ENCODE data around the gene DHX16. TPM values are rescaled to one million over a fixed set of nuclear protein-coding genes. Genes with fewer than 3 reads are reported as not detected.

DHX16 gene
- total RNA-seq, 1 donor from 2014 or later = 17.6 TPM

DNA sequence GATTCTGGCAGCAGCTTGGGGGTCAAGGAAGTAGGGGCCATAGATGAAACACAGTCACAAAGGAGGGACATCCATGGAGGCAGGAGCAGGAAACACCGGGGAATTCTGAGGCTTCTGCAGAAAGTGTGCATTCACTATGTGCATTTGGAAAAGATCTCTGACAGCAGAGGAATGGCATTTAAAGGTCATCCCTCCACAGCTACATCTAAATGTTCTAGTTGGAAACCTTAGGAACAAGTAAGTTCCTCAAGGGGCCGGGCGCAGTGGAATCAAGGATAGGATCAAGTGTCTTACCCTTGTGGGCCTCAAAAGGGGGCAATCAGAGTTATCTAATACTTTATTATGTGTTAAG, 17.1 kb downstream of the DHX16 start:
- H3K4me3 Mint-ChIP-seq = no peak overlapping the region
- H3K36me3 ChIP-seq = no peaks in the 10 kb centered on the region
- H3K36me3 Mint-ChIP-seq = peaks cover 35% of the 10 kb centered on the region
- H3K27me3 Mint-ChIP-seq (ENCODE audit: insufficient read depth, low read depth) = no peaks in the 10 kb centered on the region
- no peaks in the 10 kb centered on the region for H4K20me1 ChIP-seq (ENCODE audit: low read depth)
- H3K4me1 Mint-ChIP-seq = no peaks in the 10 kb centered on the region
- no peak overlapping the region for H3K9ac ChIP-seq
- H3F3A ChIP-seq (ENCODE audit: low read depth) = no peaks in the 10 kb centered on the region
- H2AFZ ChIP-seq (replicated peaks) = no peak overlapping the region
- TF ChIP-seq, protein P1, sequence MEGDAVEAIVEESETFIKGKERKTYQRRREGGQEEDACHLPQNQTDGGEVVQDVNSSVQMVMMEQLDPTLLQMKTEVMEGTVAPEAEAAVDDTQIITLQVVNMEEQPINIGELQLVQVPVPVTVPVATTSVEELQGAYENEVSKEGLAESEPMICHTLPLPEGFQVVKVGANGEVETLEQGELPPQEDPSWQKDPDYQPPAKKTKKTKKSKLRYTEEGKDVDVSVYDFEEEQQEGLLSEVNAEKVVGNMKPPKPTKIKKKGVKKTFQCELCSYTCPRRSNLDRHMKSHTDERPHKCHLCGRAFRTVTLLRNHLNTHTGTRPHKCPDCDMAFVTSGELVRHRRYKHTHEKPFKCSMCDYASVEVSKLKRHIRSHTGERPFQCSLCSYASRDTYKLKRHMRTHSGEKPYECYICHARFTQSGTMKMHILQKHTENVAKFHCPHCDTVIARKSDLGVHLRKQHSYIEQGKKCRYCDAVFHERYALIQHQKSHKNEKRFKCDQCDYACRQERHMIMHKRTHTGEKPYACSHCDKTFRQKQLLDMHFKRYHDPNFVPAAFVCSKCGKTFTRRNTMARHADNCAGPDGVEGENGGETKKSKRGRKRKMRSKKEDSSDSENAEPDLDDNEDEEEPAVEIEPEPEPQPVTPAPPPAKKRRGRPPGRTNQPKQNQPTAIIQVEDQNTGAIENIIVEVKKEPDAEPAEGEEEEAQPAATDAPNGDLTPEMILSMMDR (IDR thresholded peaks at IDR 0.05) = no peak
- TF ChIP-seq EZH2 (IDR thresholded peaks at IDR 0.05) (no peak), EZH2phosphoT487 (IDR thresholded peaks at IDR 0.05) (no peak)
- H3K4me1 ChIP-seq = no peaks in the 10 kb centered on the region
- H3K9me3 ChIP-seq (ENCODE audit: low read depth) = no peaks in the 10 kb centered on the region
- no peak overlapping the region for H3K27ac Mint-ChIP-seq
- no peaks in the 10 kb centered on the region for H3K9me3 Mint-ChIP-seq
- no peaks in the 10 kb centered on the region for H3K27me3 ChIP-seq
- H3K79me2 ChIP-seq (ENCODE audit: low read depth) = no peaks in the 10 kb centered on the region
- no peak overlapping the region for H3K4me2 ChIP-seq
- DNase-seq (ENCODE audit: low spot score) = no peak
- no peak overlapping the region for H3K27ac ChIP-seq
- H3K4me3 ChIP-seq = no peak overlapping the region

DNA sequence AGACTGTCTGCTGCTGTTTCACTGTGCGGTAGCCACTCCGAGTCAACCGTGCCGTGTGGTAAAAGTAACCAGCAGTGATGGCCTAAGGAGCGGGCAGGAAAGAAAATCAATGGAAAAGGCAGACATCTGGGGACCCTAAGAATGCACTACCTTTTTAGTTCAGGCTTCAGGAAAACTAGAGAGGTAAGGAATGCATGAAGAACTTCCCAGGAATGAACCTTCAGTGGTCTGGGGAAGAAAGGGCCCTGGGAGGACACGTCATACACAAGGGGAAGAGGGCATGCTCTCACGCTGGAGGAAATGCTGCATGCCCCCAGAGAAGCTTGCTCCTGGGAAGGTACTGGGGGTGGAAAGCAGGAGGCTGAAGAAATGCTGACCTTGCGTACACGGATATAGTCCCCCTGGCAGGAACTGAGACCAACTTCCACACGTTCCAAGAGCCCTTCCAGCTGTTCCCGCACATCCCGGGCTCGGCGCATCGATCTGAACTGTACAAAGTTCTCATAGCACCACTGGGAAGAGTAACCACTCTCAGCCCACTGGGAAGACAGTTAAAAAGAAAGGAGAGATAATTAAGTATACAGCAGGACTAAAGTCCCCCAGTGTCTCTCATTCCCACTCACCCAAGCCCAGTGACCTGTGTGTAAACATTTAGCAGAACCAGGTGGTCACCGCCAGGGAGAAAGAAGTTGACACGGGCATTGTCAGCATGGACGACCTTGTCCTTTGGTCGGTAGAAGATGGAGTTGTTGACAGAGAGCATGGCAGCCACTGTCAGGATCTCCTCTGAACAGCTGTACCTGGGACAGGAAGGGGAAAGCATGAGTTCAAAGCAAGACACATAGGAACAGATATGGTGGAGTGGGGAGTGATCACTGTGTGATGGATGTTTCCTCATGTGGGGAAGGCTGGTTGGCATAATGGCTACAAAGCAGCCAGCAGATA, 17.7 kb downstream of the DHX16 start:
- Histone ChIP-seq H3F3A (ENCODE audit: low read depth) (no peaks in the 10 kb centered on the region), H3K27ac (no peak overlapping the region), H2AFZ (replicated peaks) (no peak overlapping the region), H3K4me2 (no peak overlapping the region), H4K20me1 (ENCODE audit: low read depth) (no peaks in the 10 kb centered on the region), H3K4me3 (no peak overlapping the region), H3K9ac (no peak overlapping the region), H3K9me3 (ENCODE audit: low read depth) (no peaks in the 10 kb centered on the region), H3K36me3 (no peaks in the 10 kb centered on the region), H3K27me3 (no peaks in the 10 kb centered on the region), H3K4me1 (no peaks in the 10 kb centered on the region), H3K79me2 (ENCODE audit: low read depth) (no peaks in the 10 kb centered on the region)
- H3K36me3 Mint-ChIP-seq = peaks cover 32% of the 10 kb centered on the region
- H3K27ac Mint-ChIP-seq = no peak overlapping the region
- H3K27me3 Mint-ChIP-seq (ENCODE audit: insufficient read depth, low read depth) = peaks cover 3% of the 10 kb centered on the region
- H3K4me1 Mint-ChIP-seq = no peaks in the 10 kb centered on the region
- no peaks in the 10 kb centered on the region for H3K9me3 Mint-ChIP-seq
- DNase-seq (ENCODE audit: low spot score) = no peak
- TF ChIP-seq EZH2phosphoT487 (IDR thresholded peaks at IDR 0.05) (no peak), EZH2 (IDR thresholded peaks at IDR 0.05) (no peak)
- TF ChIP-seq, protein P1 (IDR thresholded peaks at IDR 0.05) = no peak
- no peak overlapping the region for H3K4me3 Mint-ChIP-seq

DNA sequence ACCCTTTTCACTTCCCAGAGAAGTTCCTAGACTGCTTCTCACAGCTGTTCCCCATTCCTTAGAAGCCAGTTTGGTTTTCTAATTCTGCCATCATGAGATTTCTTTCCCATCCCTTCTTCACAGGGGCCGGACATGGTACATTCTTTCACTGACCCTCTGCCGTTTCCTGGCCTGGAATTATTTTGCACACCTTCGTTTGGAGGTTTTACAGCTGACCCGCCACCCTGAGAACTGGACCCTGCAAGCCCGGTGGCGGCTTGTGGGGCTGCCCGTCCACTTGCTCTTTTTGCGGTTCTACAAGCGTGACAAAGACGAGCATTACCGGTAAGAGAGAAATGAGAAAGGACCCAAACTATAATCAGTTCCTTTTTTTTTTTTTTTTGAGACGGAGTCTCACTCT, 21.7 kb downstream of the DHX16 start:
- Mint-ChIP-seq H3K27ac (no peak overlapping the region), H3K4me1 (peaks cover 11% of the 10 kb centered on the region), H3K36me3 (peaks cover 23% of the 10 kb centered on the region), H3K27me3 (ENCODE audit: insufficient read depth, low read depth) (peaks cover 3% of the 10 kb centered on the region), H3K4me3 (no peak overlapping the region), H3K9me3 (no peaks in the 10 kb centered on the region)
- peaks cover 4% of the 10 kb centered on the region for H3F3A ChIP-seq (ENCODE audit: low read depth)
- peaks cover 20% of the 10 kb centered on the region for H3K79me2 ChIP-seq (ENCODE audit: low read depth)
- no peak for DNase-seq (ENCODE audit: low spot score)
- H3K9me3 ChIP-seq (ENCODE audit: low read depth) = no peaks in the 10 kb centered on the region
- H3K27me3 ChIP-seq = no peaks in the 10 kb centered on the region
- no peak overlapping the region for H3K4me2 ChIP-seq
- H3K4me3 ChIP-seq = no peak overlapping the region
- H3K4me1 ChIP-seq = peaks cover 8% of the 10 kb centered on the region
- H3K27ac ChIP-seq = no peak overlapping the region
- no peak overlapping the region for H2AFZ ChIP-seq (replicated peaks)
- no peak overlapping the region for H3K9ac ChIP-seq
- no peaks in the 10 kb centered on the region for H3K36me3 ChIP-seq
- no peak for TF ChIP-seq EZH2phosphoT487 (IDR thresholded peaks at IDR 0.05)
- TF ChIP-seq, protein P1 (IDR thresholded peaks at IDR 0.05) = no peak
- TF ChIP-seq EZH2 (IDR thresholded peaks at IDR 0.05) = no peak
- H4K20me1 ChIP-seq (ENCODE audit: low read depth) = peaks cover 5% of the 10 kb centered on the region

All from neural progenitor cell (in vitro differentiated cells).